Left lung (tissue), 10 donors: ENCODE data around the gene CADM3. TPM values are rescaled to one million over a fixed set of nuclear protein-coding genes. Genes with fewer than 3 reads are reported as not detected.

ENCODE experiments used
- ATAC-seq: fragments of 200-7000 bp; cut with Tn5 transposase; one replicate; pipeline ENCODE4 v1.9.1; 2020; ENCODE audit warnings: moderate library complexity
- DNase-seq, 4 donors: peaks; one replicate each; pipeline ENCODE4 v3.0.0-alpha.2; 2013 to 2020
- H3K27ac ChIP-seq, 2 donors: fragments of 200-600 bp; sonication (generic) in 1 of 2; one replicate each; pipeline versions ENCODE4 v1.5.0 to v1.8.0; 2020 to 2021
- H3K27me3 ChIP-seq, 2 donors: fragments of 200-600 bp; sonication (generic) in 1 of 2; one replicate each; pipeline versions ENCODE4 v1.5.0 to v1.8.0; 2020 to 2021
- H3K36me3 ChIP-seq, 2 donors: fragments of 200-600 bp; sonication (generic) in 1 of 2; one replicate each; pipeline versions ENCODE4 v1.5.0 to v1.8.0; 2020 to 2021
- H3K4me1 ChIP-seq, 2 donors: fragments of 200-600 bp; one replicate each; pipeline ENCODE4 v1.8.0; 2021
- H3K4me3 ChIP-seq, 2 donors: fragments of 200-600 bp; sonication (generic) in 1 of 2; one replicate each; pipeline versions ENCODE4 v1.5.0 to v1.8.0; 2020 to 2021; ENCODE audit warnings: mild to moderate bottlenecking in 1 of 2
- H3K9me3 ChIP-seq, 2 donors: fragments of 200-600 bp; sonication (generic) in 1 of 2; one replicate each; pipeline versions ENCODE4 v1.5.0 to v1.8.0; 2020 to 2021
- intact Hi-C, 2 donors: fragments of 100-400 bp; cut with DNase I; formaldehyde crosslinking; loops; one replicate each; pipeline versions ENCODE4 v1.11.2 to v1.14.2; 2022
- polyA plus RNA-seq, 6 donors: library from polyadenylated mRNA; unstranded; fragments of 120-200 nt; gene quantifications; one replicate each; pipeline ENCODE4 v1.2.1, GENCODE V29; 2013; ENCODE audit not compliant: insufficient read length in 6 of 6
- total RNA-seq, 2 donors: library from RNA; stranded (reverse); fragmentation: NEBNext Ultra II Directional; extraction: Animal tissue kit (Norgen Biotek cat#: 25700); gene quantifications; one replicate each; pipeline ENCODE4 v1.2.1, GENCODE V29; 2021
- TF ChIP-seq, protein P1 (sequence below), 2 donors: fragments of 200-600 bp; sonication (generic) in 1 of 2; IDR thresholded peaks; one replicate each; pipeline versions ENCODE4 v1.5.0 to v1.8.0; 2021; ENCODE audit warnings: antibody characterized with exemption in 2 of 2
- donor health status: DM: no; HTN: yes; CAD: no.
- donor health status: DM: no; HTN: no; CAD: no.

Gene CADM3
- total and polyA plus RNA-seq, 8 donors = 1.1 to 6.2 (median 1.6) TPM

DNA sequence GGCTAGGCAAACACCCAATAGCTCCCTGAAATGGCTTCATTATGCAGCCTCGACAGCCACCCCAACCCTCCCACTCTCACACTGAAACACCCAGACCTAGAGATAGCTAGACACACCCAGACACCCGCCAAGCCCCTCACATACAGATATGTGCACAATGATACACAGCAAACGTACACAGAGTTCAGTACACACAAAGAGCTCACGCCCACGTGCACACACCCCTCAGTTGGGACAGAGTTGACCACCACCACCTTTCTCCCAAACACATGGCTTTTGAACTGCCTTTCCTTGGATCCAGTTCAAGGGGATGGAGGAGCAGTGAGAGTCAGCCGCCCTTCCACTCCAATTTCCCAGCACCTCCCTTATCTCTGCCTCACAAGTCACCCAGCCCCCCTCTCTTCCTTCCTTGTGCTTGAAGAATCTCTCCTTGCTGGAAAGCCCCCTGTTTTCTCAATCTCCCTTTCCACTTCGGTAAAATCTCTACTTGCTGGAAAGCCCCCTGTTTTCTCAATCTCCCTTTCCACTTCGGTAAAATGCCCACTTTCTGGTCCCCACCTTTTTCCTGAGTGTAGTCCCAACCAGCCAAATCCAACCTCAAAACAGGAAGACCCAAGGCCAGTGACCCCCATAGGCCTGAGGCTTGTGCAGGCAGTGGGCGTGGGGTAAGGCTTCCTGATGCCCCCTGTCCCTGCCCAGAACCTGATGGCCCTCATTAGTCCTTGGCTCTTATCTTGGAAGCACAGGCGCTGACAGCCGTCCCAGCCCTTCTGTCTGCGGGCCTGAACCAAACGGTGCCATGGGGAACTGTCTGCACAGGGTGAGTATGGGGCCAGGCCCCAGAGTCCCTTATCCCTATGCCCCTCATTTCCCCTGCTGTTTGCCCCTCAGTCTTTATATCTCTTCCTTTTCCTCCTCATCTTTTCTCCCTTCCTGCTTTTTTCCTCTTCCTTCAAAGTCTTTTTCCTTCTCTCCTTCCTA lies 33.0 kb downstream of the CADM3 start, which contains the start of gene ACKR1:
Gene ACKR1 (plus strand): TSS at position 715 of the 981 bp plus-strand sequence. CDS start 85 bp downstream, at position 800.
- no peak for DNase-seq
- Histone ChIP-seq H3K27me3 (peaks cover 0 to 45% of the 10 kb centered on the region in 2 donors), H3K4me3 (peak within 1 kb of the TSS in 1 of 2 donors; percentile 21), H3K4me1 (peaks cover 0 to 2% of the 10 kb centered on the region in 2 donors), H3K9me3 (no peaks in the 10 kb centered on the region), H3K36me3 (no peaks in the 10 kb centered on the region), H3K27ac (no peak within 1 kb of the TSS)
- intact Hi-C loops = no loop called here
- ATAC-seq = no peak
- TF ChIP-seq, protein P1, sequence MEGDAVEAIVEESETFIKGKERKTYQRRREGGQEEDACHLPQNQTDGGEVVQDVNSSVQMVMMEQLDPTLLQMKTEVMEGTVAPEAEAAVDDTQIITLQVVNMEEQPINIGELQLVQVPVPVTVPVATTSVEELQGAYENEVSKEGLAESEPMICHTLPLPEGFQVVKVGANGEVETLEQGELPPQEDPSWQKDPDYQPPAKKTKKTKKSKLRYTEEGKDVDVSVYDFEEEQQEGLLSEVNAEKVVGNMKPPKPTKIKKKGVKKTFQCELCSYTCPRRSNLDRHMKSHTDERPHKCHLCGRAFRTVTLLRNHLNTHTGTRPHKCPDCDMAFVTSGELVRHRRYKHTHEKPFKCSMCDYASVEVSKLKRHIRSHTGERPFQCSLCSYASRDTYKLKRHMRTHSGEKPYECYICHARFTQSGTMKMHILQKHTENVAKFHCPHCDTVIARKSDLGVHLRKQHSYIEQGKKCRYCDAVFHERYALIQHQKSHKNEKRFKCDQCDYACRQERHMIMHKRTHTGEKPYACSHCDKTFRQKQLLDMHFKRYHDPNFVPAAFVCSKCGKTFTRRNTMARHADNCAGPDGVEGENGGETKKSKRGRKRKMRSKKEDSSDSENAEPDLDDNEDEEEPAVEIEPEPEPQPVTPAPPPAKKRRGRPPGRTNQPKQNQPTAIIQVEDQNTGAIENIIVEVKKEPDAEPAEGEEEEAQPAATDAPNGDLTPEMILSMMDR (IDR thresholded peaks at IDR 0.05) = no peak

DNA sequence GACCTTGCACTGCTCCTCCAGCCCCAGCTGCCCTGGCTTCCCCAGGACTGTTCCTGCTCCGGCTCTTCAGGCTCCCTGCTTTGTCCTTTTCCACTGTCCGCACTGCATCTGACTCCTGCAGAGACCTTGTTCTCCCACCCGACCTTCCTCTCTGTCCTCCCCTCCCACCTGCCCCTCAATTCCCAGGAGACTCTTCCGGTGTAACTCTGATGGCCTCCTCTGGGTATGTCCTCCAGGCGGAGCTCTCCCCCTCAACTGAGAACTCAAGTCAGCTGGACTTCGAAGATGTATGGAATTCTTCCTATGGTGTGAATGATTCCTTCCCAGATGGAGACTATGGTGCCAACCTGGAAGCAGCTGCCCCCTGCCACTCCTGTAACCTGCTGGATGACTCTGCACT lies 33.8 kb downstream of the CADM3 start:
- H3K27me3 ChIP-seq = peaks cover 0 to 53% of the 10 kb centered on the region in 2 donors
- no peaks in the 10 kb centered on the region for H3K9me3 ChIP-seq
- no peaks in the 10 kb centered on the region for H3K36me3 ChIP-seq
- peak overlapping the region in 1 of 2 donors; percentile 21 for H3K4me3 ChIP-seq
- TF ChIP-seq, protein P1 (IDR thresholded peaks at IDR 0.05) = no peak
- no peak overlapping the region for H3K27ac ChIP-seq
- no peak for DNase-seq
- intact Hi-C loops = no loop called here
- ATAC-seq = no peak
- H3K4me1 ChIP-seq = peaks cover 0 to 2% of the 10 kb centered on the region in 2 donors

DNA sequence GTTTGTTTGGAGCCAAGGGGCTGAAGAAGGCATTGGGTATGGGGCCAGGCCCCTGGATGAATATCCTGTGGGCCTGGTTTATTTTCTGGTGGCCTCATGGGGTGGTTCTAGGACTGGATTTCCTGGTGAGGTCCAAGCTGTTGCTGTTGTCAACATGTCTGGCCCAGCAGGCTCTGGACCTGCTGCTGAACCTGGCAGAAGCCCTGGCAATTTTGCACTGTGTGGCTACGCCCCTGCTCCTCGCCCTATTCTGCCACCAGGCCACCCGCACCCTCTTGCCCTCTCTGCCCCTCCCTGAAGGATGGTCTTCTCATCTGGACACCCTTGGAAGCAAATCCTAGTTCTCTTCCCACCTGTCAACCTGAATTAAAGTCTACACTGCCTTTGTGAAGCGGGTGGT lies 34.7 kb downstream of the CADM3 start:
- no peak for DNase-seq
- no peak for ATAC-seq
- H3K4me3 ChIP-seq = peak overlapping the region in 1 of 2 donors; percentile 21
- peaks cover 0 to 3% of the 10 kb centered on the region in 2 donors for H3K4me1 ChIP-seq
- H3K27me3 ChIP-seq = peaks cover 0 to 54% of the 10 kb centered on the region in 2 donors
- intact Hi-C loops = no loop called here
- no peaks in the 10 kb centered on the region for H3K36me3 ChIP-seq
- no peak overlapping the region for H3K27ac ChIP-seq
- no peaks in the 10 kb centered on the region for H3K9me3 ChIP-seq
- TF ChIP-seq, protein P1 (IDR thresholded peaks at IDR 0.05) = no peak

DNA sequence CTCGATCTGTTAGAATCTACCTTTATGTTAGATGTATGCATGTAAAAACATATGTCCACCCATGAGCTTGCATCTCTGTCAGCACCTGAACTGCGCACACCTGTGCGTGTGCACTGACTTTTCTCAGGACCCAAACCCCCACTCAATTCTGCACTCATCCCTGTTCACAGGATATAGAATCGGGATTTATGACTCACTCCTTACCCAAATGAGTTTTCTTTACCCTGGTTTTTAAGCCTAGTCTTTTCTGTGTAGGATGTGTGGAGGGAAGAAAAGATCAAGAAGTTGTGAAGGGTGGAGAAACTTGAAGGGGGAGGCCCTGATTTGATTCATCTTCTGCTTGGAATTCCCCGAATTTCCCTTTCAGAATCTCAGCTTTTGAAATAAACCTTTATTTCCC lies 35.7 kb downstream of the CADM3 start:
- intact Hi-C loops = no loop called here
- no peaks in the 10 kb centered on the region for H3K36me3 ChIP-seq
- no peak overlapping the region for H3K27ac ChIP-seq
- ATAC-seq (no peak), DNase-seq (no peak)
- peaks cover 0 to 58% of the 10 kb centered on the region in 2 donors for H3K27me3 ChIP-seq
- TF ChIP-seq, protein P1 (IDR thresholded peaks at IDR 0.05) = no peak
- H3K9me3 ChIP-seq = no peaks in the 10 kb centered on the region
- H3K4me1 ChIP-seq = peaks cover 0 to 8% of the 10 kb centered on the region in 2 donors
- H3K4me3 ChIP-seq = no peak overlapping the region

DNA sequence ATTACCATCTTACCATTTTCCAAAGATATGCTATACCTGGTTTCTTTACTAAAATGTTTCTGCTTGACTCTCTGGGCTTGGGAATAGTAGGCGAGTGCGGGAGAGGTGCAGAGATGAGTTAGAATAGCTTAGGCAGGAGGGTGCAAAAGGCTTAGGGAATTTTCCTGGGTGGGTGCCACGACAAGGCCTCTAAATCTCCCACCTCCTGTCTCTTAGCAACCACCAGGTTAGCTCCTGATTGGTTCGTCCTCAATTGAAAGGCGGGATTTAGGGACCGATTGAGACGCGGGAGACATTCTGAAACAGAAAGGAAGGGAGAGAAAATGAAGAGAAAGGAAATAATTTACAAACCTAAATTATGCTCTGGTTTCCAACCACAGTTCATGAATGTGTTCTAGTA lies 36.4 kb downstream of the CADM3 start:
- TF ChIP-seq, protein P1 (IDR thresholded peaks at IDR 0.05) = no peak
- no peak overlapping the region for H3K27ac ChIP-seq
- H3K4me3 ChIP-seq = no peak overlapping the region
- DNase-seq (no peak), ATAC-seq (no peak)
- intact Hi-C loops = no loop called here
- H3K9me3 ChIP-seq = no peaks in the 10 kb centered on the region
- no peaks in the 10 kb centered on the region for H3K36me3 ChIP-seq
- peaks cover 0 to 8% of the 10 kb centered on the region in 2 donors for H3K4me1 ChIP-seq
- H3K27me3 ChIP-seq = peaks cover 0 to 64% of the 10 kb centered on the region in 2 donors
